K562 (cell line): ENCODE data around the gene TRUB2. TPM values are rescaled to one million over a fixed set of nuclear protein-coding genes. Genes with fewer than 3 reads are reported as not detected.

Experiments
- ASH1L ChIP-seq: fragments of 450-650 bp; IDR thresholded peaks from 2 replicates; pipeline ENCODE4 v1.6.1; 2018; ENCODE audit warnings: borderline replicate concordance, mild to moderate bottlenecking, low read depth; ENCODE audit not compliant: partially characterized antibody
- BCOR ChIP-seq: fragments of 450-650 bp; IDR thresholded peaks from 2 replicates; pipeline ENCODE4 v1.6.1; 2016
- CBFA2T3 ChIP-seq: fragments of 450-650 bp; IDR thresholded peaks from 2 replicates; pipeline ENCODE4 v1.6.1; 2017
- CBX8 ChIP-seq: fragments of 200-600 bp; sonication (generic); IDR thresholded peaks from 2 replicates; pipeline ENCODE4 v1.6.1; 2012; ENCODE audit warnings: borderline replicate concordance, mixed run types, low read depth, mild to moderate bottlenecking, moderate library complexity, mixed read lengths, low read length, control low read depth, inconsistent platforms; ENCODE audit not compliant: poor library complexity, severe bottlenecking; ENCODE audit errors: extremely low read depth
- CCAR2 ChIP-seq: fragments of 200-400 bp; formaldehyde crosslinking; IDR thresholded peaks from 2 replicates; pipeline ENCODE4 v1.6.1; 2017; ENCODE audit warnings: mild to moderate bottlenecking, low read depth, low read length
- CHD2 ChIP-seq: IDR thresholded peaks from 2 replicates; pipeline ENCODE4 v1.6.1; 2011; ENCODE audit warnings: low read depth, low read length
- GABPB2 ChIP-seq: fragments of 250-450 bp; sonication (Bioruptor Pico); conservative IDR thresholded peaks from 2 replicates; pipeline ENCODE4 v1.5.1; 2021; ENCODE audit warnings: mild to moderate bottlenecking
- KLF1 ChIP-seq: fragments of 450-650 bp; IDR thresholded peaks from 2 replicates; pipeline ENCODE4 v1.6.1; 2016; ENCODE audit warnings: missing genetic modification characterization, missing compliant biosample characterization
- MAFF ChIP-seq: IDR thresholded peaks from 2 replicates; pipeline ENCODE4 v1.6.1; 2012; ENCODE audit warnings: low read length, improper control_type of control experiment
- MCM3 ChIP-seq: fragments of 450-650 bp; IDR thresholded peaks from 2 replicates; pipeline ENCODE4 v1.6.1; 2016
- MEIS2 ChIP-seq: fragments of 450-650 bp; IDR thresholded peaks from 2 replicates; pipeline ENCODE4 v1.6.1; 2014; ENCODE audit warnings: mild to moderate bottlenecking; ENCODE audit not compliant: partially characterized antibody
- MYBL2 ChIP-seq, 2 experiments: fragments of 450-650 bp in 1 of 2; sonication (generic) in 1 of 2; formaldehyde crosslinking in 1 of 2; IDR thresholded peaks; 2 replicates each; pipeline versions ENCODE4 v1.6.1 to v1.8.1; 2017 to 2022; ENCODE audit warnings: borderline replicate concordance in 1 of 2, inconsistent platforms in 1 of 2, low read depth in 1 of 2, mild to moderate bottlenecking in 1 of 2, missing genetic modification reagents in 1 of 2, moderate library complexity in 1 of 2
- NFE2L1 ChIP-seq: fragments of 450-650 bp; IDR thresholded peaks from 2 replicates; pipeline ENCODE4 v1.6.1; 2016; ENCODE audit warnings: missing genetic modification characterization, low read depth, mild to moderate bottlenecking, missing compliant biosample characterization, moderate library complexity, borderline replicate concordance
- NFIC ChIP-seq: fragments of 450-650 bp; IDR thresholded peaks from 2 replicates; pipeline ENCODE4 v1.6.1; 2017; ENCODE audit warnings: mild to moderate bottlenecking, inconsistent platforms
- RHOXF2B ChIP-seq: fragments of 250-450 bp; sonication (Bioruptor Pico); conservative IDR thresholded peaks from 2 replicates; pipeline ENCODE4 v1.5.1; 2021
- RNF2 ChIP-seq: sonication (generic); IDR thresholded peaks from 2 replicates; pipeline ENCODE4 v1.6.1; 2016
- SMAD2 ChIP-seq: fragments of 150-350 bp; IDR thresholded peaks from 2 replicates; pipeline ENCODE4 v1.6.1; 2014; ENCODE audit warnings: low read depth, mild to moderate bottlenecking, low read length
- SNIP1 ChIP-seq: fragments of 450-650 bp; IDR thresholded peaks from 2 replicates; pipeline ENCODE4 v1.7.1; 2017; ENCODE audit warnings: low read depth, mild to moderate bottlenecking
- SOX6 ChIP-seq: fragments of 450-650 bp; IDR thresholded peaks from 2 replicates; pipeline ENCODE4 v1.6.1; 2014; ENCODE audit warnings: mild to moderate bottlenecking
- SRSF3 ChIP-seq: fragments of 200-400 bp; formaldehyde crosslinking; IDR thresholded peaks from 2 replicates; pipeline ENCODE4 v1.6.1; 2016; ENCODE audit warnings: mild to moderate bottlenecking, low read length, moderate library complexity; ENCODE audit not compliant: insufficient read depth
- TARDBP ChIP-seq: fragments of 450-650 bp; IDR thresholded peaks from 2 replicates; pipeline ENCODE4 v1.6.1; 2016
- YBX1 ChIP-seq: fragments of 450-650 bp; IDR thresholded peaks from 2 replicates; pipeline ENCODE4 v1.7.1; 2016; ENCODE audit warnings: mild to moderate bottlenecking
- ZNF134 ChIP-seq: fragments of 250-450 bp; sonication (Bioruptor Pico); conservative IDR thresholded peaks from 2 replicates; pipeline ENCODE4 v1.4.0; 2020
- ZNF175 ChIP-seq: fragments of 200-800 bp; sonication (Bioruptor generic); IDR thresholded peaks from 2 replicates; pipeline ENCODE4 v1.6.1; 2016; ENCODE audit warnings: low read depth, mild to moderate bottlenecking, missing genetic modification characterization, missing compliant biosample characterization
- ZNF24 ChIP-seq: fragments of 450-650 bp; IDR thresholded peaks from 2 replicates; pipeline ENCODE4 v1.6.1; 2016
- ZNF324 ChIP-seq: fragments of 250-450 bp; sonication (Bioruptor Pico); IDR thresholded peaks from 2 replicates; pipeline ENCODE4 v1.4.0; 2020; ENCODE audit warnings: mild to moderate bottlenecking
- ZNF696 ChIP-seq: fragments of 250-450 bp; sonication (Bioruptor Pico); conservative IDR thresholded peaks from 2 replicates; pipeline ENCODE4 v1.4.0; 2020; ENCODE audit warnings: mild to moderate bottlenecking, moderate library complexity
- ZNF830 ChIP-seq: fragments of 250-450 bp; sonication (Bioruptor Pico); IDR thresholded peaks from 2 replicates; pipeline ENCODE4 v1.5.0; 2021; ENCODE audit warnings: mild to moderate bottlenecking
- polyA plus RNA-seq, 8 experiments: library from polyadenylated mRNA; depleted of rRNA in 4 of 8; stranded (reverse) in 5 of 8; unstranded in 3 of 8; fragments of >200 nt; fragmentation: Nextera tagmentation in 2 of 8; fragmentation: Illumina TruSeq in 1 of 8; extraction: Ambion mirVana in 2 of 8; extraction: Trizol in 1 of 8; gene quantifications; 2 replicates each; pipeline versions ENCODE4 v1.2.1 to v1.2.3, GENCODE V29; 2011 to 2014; ENCODE audit warnings: inconsistent platforms in 1 of 8, missing spikeins in 1 of 8
- total RNA-seq, 7 experiments: library from RNA; depleted of rRNA in 6 of 7; stranded (reverse); fragments of >200 nt in 6 of 7; fragmentation: Illumina TruSeq in 2 of 7; extraction: Trizol in 2 of 7; gene quantifications; 2 replicates each; pipeline versions ENCODE4 v1.2.1 to v1.2.3, GENCODE V29; 2011 to 2021; ENCODE audit warnings: low replicate concordance in 1 of 7
- TF ChIP-seq, protein P1 (sequence below): fragments of 450-650 bp; conservative IDR thresholded peaks from 2 replicates; pipeline ENCODE4 v1.6.1; 2016; ENCODE audit warnings: missing genetic modification characterization, low read depth, mild to moderate bottlenecking, control low read depth, missing compliant biosample characterization
- TF ChIP-seq, protein P2 (sequence below): fragments of 450-650 bp; formaldehyde crosslinking; IDR thresholded peaks from 2 replicates; pipeline ENCODE4 v1.4.0; 2020; ENCODE audit warnings: mild to moderate bottlenecking, moderate library complexity

Gene TRUB2
- total and polyA plus RNA-seq, 9 of the 15 experiments (the other 6 are each of a cell fraction or from before 2014, with no cell fraction given) = 9.3 to 110 (median 63.0) TPM

DNA sequence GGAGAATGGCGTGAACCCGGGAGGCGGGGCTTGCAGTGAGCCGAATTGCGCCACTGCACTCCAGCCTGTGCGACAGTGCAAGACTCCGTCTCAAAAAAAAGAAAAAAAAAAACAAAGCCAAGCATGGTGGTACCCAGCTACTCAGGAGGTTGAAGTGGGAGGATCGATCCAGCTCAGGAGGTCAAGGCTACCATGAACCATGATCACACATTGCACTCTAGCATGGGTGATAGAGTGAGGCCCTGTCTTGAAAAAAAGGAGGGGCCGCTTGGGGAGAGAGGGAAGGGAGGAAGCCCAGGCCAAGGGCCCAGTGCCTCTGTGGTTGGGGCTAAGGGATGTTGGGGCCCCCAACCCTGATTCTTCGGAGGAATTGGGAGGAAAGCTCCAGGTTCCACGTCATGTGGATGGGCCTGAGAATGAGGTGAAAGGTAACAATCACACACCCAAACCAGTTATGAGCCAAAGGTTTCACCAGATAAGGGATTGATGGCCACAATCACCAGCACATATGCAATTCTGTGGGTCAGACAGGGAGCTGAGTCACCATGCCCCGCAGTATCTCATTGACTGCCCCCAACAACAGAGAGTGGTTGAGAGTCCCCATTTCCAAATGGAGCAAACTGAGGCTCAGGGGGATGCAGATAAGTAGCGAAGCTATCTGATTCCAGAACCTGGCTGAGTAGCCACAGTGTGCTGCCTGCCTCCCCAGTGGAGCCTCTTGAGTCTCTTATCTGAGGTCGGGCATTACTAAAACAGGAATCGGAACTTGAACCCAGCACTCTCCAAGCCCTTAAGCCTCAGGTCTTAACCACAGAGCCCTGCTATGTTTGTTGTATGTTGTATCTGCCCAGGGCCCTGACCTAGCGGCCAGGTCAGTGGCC, 25.7 kb downstream of the TRUB2 start (continued):
- TF ChIP-seq, protein P1, sequence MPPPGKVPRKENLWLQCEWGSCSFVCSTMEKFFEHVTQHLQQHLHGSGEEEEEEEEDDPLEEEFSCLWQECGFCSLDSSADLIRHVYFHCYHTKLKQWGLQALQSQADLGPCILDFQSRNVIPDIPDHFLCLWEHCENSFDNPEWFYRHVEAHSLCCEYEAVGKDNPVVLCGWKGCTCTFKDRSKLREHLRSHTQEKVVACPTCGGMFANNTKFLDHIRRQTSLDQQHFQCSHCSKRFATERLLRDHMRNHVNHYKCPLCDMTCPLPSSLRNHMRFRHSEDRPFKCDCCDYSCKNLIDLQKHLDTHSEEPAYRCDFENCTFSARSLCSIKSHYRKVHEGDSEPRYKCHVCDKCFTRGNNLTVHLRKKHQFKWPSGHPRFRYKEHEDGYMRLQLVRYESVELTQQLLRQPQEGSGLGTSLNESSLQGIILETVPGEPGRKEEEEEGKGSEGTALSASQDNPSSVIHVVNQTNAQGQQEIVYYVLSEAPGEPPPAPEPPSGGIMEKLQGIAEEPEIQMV (tag) = no peak
- TF ChIP-seq CCAR2 (no peak), YBX1 (no peak), NFE2L1 (tag) (no peak), ZNF24 (no peak), KLF1 (tag) (peak; percentile 95), TARDBP (no peak), MCM3 (no peak), RNF2 (no peak), SRSF3 (no peak), ZNF324 (CRISPR knock-in tag) (no peak), ZNF175 (no peak), SMAD2 (no peak), ZNF134 (CRISPR knock-in tag) (peak; percentile 72), MEIS2 (no peak), GABPB2 (no peak), ASH1L (no peak), NFIC (no peak), MYBL2 (IDR thresholded peaks at IDR 0.05; ENCODE audit: low read depth) (no peak), MYBL2 (CRISPR knock-in tag; IDR thresholded peaks at IDR 0.05; ENCODE audit: borderline replicate concordance) (no peak), ZNF696 (CRISPR knock-in tag) (no peak), CBX8 (no peak), RHOXF2B (CRISPR knock-in tag) (no peak), CHD2 (no peak), CBFA2T3 (no peak), SOX6 (no peak), ZNF830 (CRISPR knock-in tag) (no peak), BCOR (no peak), SNIP1 (no peak), MAFF (peak; percentile 81; the same call in 1 of the 2 replicates)
- TF ChIP-seq, protein P2, sequence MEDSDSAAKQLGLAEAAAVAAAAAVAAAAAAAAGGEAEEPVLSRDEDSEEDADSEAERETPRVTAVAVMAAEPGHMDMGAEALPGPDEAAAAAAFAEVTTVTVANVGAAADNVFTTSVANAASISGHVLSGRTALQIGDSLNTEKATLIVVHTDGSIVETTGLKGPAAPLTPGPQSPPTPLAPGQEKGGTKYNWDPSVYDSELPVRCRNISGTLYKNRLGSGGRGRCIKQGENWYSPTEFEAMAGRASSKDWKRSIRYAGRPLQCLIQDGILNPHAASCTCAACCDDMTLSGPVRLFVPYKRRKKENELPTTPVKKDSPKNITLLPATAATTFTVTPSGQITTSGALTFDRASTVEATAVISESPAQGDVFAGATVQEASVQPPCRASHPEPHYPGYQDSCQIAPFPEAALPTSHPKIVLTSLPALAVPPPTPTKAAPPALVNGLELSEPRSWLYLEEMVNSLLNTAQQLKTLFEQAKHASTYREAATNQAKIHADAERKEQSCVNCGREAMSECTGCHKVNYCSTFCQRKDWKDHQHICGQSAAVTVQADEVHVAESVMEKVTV (CRISPR knock-in tag) = 0 out of 2 replicates have a peak, but pooled peaks have one; percentile 32
